GM23338 (cell line): ENCODE results near the gene BTBD18. TPM values are rescaled to one million over a fixed set of nuclear protein-coding genes. Genes with fewer than 3 reads are reported as not detected.

Experiments
- ATAC-seq: fragments of 200-7000 bp; cut with Tn5 transposase; 3 replicates; pipeline ENCODE4 v1.9.1; 2020
- DNase-seq: peaks from one replicate; pipeline ENCODE4 v3.0.0-alpha.2; 2015; ENCODE audit warnings: low spot score
- H2AFZ ChIP-seq: fragments of 200-600 bp; sonication (generic); 2 replicates; pipeline ENCODE4 v1.8.0; 2016; ENCODE audit warnings: antibody characterized with exemption, mild to moderate bottlenecking, moderate library complexity
- H3F3A ChIP-seq: fragments of 200-600 bp; sonication (generic); replicated peaks from 2 replicates; pipeline ENCODE4 v1.8.0; 2017; ENCODE audit warnings: antibody characterized with exemption, mixed run types, low read depth
- H3K27ac ChIP-seq: fragments of 200-600 bp; sonication (generic); 2 replicates; pipeline ENCODE4 v1.6.1; 2016; ENCODE audit warnings: low read depth
- H3K27me3 ChIP-seq: fragments of 200-600 bp; sonication (generic); 2 replicates; pipeline ENCODE4 v1.8.0; 2016; ENCODE audit warnings: mild to moderate bottlenecking, mixed run types, moderate library complexity; ENCODE audit not compliant: insufficient read depth
- H3K36me3 ChIP-seq: fragments of 200-600 bp; sonication (generic); 2 replicates; pipeline ENCODE4 v1.8.0; 2016; ENCODE audit warnings: mild to moderate bottlenecking; ENCODE audit not compliant: insufficient read depth
- H3K4me1 ChIP-seq: fragments of 200-600 bp; sonication (generic); 2 replicates; pipeline ENCODE4 v1.8.0; 2016; ENCODE audit warnings: mild to moderate bottlenecking, moderate library complexity; ENCODE audit not compliant: insufficient read depth
- H3K4me2 ChIP-seq: fragments of 200-600 bp; sonication (generic); 2 replicates; pipeline ENCODE4 v1.7.1; 2017; ENCODE audit warnings: mixed run types
- H3K4me3 ChIP-seq: fragments of 200-600 bp; sonication (generic); 2 replicates; pipeline ENCODE4 v1.6.1; 2016; ENCODE audit warnings: mixed run types
- H3K79me2 ChIP-seq: fragments of 200-600 bp; sonication (generic); replicated peaks from 2 replicates; pipeline ENCODE4 v1.8.0; 2017; ENCODE audit warnings: mild to moderate bottlenecking; ENCODE audit not compliant: insufficient read depth
- H3K9me2 ChIP-seq: fragments of 200-600 bp; sonication (generic); 2 replicates; pipeline ENCODE4 v1.8.0; 2017; ENCODE audit not compliant: insufficient read depth
- H4K20me1 ChIP-seq: fragments of 200-600 bp; sonication (generic); replicated peaks from 2 replicates; pipeline ENCODE4 v1.8.0; 2017; ENCODE audit warnings: mild to moderate bottlenecking; ENCODE audit not compliant: insufficient read depth
- H3K27ac Mint-ChIP-seq: 2 replicates; pipeline ENCODE4 v1.8.0; 2020; ENCODE audit warnings: inconsistent platforms, mild to moderate bottlenecking, moderate library complexity, mixed read lengths
- H3K27me3 Mint-ChIP-seq: 3 replicates; pipeline ENCODE4 v1.8.0; 2022; ENCODE audit warnings: low read depth, mild to moderate bottlenecking, moderate library complexity, mixed read lengths, inconsistent platforms; ENCODE audit not compliant: insufficient read depth, poor library complexity
- H3K36me3 Mint-ChIP-seq: 3 replicates; pipeline ENCODE4 v1.8.0; 2021; ENCODE audit warnings: low read depth, mild to moderate bottlenecking, inconsistent platforms, moderate library complexity, mixed read lengths
- H3K4me1 Mint-ChIP-seq: 3 replicates; pipeline ENCODE4 v1.8.0; 2020; ENCODE audit warnings: mild to moderate bottlenecking, inconsistent platforms, mixed read lengths
- H3K4me3 Mint-ChIP-seq: 3 replicates; pipeline ENCODE4 v1.8.0; 2021; ENCODE audit warnings: moderate library complexity, mild to moderate bottlenecking, inconsistent platforms, mixed read lengths
- H3K9me3 Mint-ChIP-seq: 3 replicates; pipeline ENCODE4 v1.8.0; 2020; ENCODE audit warnings: moderate library complexity, mild to moderate bottlenecking, inconsistent platforms, mixed read lengths
- CREB1 ChIP-seq: fragments of 250-450 bp; sonication (Bioruptor Pico); IDR thresholded peaks from 2 replicates; pipeline ENCODE4 v1.5.0; 2020; ENCODE audit warnings: low read depth, mild to moderate bottlenecking, moderate library complexity
- CTCF ChIP-seq, 2 experiments: fragments of 200-600 bp in 1 of 2; sonication (generic) in 1 of 2; conservative IDR thresholded peaks; 2 replicates each; pipeline versions ENCODE4 v1.5.1 to v1.6.1; 2016 to 2017; ENCODE audit warnings: antibody characterized with exemption in 2 of 2, low read depth in 2 of 2, mild to moderate bottlenecking in 2 of 2, moderate library complexity in 1 of 2
- ETS1 ChIP-seq: IDR thresholded peaks from 2 replicates; pipeline ENCODE4 v1.6.1; 2016; ENCODE audit warnings: antibody characterized with exemption
- EZH2 ChIP-seq: fragments of 200-600 bp; sonication (generic); IDR thresholded peaks from one replicate; pipeline ENCODE4 v1.8.0; 2017; ENCODE audit warnings: antibody characterized with exemption, mild to moderate bottlenecking, low read depth; ENCODE audit not compliant: unreplicated experiment
- EZH2phosphoT487 ChIP-seq: fragments of 200-600 bp; sonication (generic); IDR thresholded peaks from one replicate; pipeline ENCODE4 v1.8.1; 2018; ENCODE audit warnings: antibody characterized with exemption; ENCODE audit not compliant: unreplicated experiment
- JUNB ChIP-seq: IDR thresholded peaks from one replicate; pipeline ENCODE4 v1.6.1; 2016; ENCODE audit warnings: antibody characterized with exemption; ENCODE audit not compliant: unreplicated experiment
- NANOG ChIP-seq: IDR thresholded peaks from 2 replicates; pipeline ENCODE4 v1.6.1; 2016; ENCODE audit warnings: antibody characterized with exemption, borderline replicate concordance
- POLR2AphosphoS5 ChIP-seq: IDR thresholded peaks from 2 replicates; pipeline ENCODE4 v1.6.1; 2016; ENCODE audit warnings: antibody characterized with exemption, low read depth
- REST ChIP-seq: IDR thresholded peaks from one replicate; pipeline ENCODE4 v1.6.1; 2018; ENCODE audit warnings: antibody characterized with exemption; ENCODE audit not compliant: unreplicated experiment
- STAT1 ChIP-seq: IDR thresholded peaks from one replicate; pipeline ENCODE4 v1.6.1; 2016; ENCODE audit warnings: antibody characterized with exemption; ENCODE audit not compliant: unreplicated experiment
- ZNF114 ChIP-seq: fragments of 250-450 bp; sonication (Bioruptor Pico); IDR thresholded peaks from 2 replicates; pipeline ENCODE4 v1.5.0; 2020; ENCODE audit warnings: mild to moderate bottlenecking, moderate library complexity
- ZNF331 ChIP-seq: fragments of 250-450 bp; sonication (Bioruptor Pico); IDR thresholded peaks from 2 replicates; pipeline ENCODE4 v1.5.0; 2020; ENCODE audit warnings: low read depth, mild to moderate bottlenecking, moderate library complexity
- ZNF462 ChIP-seq: fragments of 250-450 bp; sonication (Bioruptor Pico); IDR thresholded peaks from 2 replicates; pipeline ENCODE4 v1.5.0; 2020; ENCODE audit warnings: mild to moderate bottlenecking, moderate library complexity
- polyA plus RNA-seq: library from polyadenylated mRNA; unstranded; fragments of >200 nt; fragmentation: Nextera tagmentation; extraction: Ambion mirVana; gene quantifications from 2 replicates; pipeline ENCODE4 v1.2.1, GENCODE V29; 2016
- total RNA-seq: library from RNA; depleted of rRNA; stranded (reverse); fragments of >200 nt; shearing (Covaris generic); gene quantifications from 2 replicates; pipeline ENCODE4 v1.2.3, GENCODE V29; 2014

The BTBD18 gene
- total and polyA plus RNA-seq, 2 experiments from 2014 or later = 0.29 TPM; not detected in 1

- Mint-ChIP-seq H3K27me3 (peaks cover 13% of the 10 kb centered on the region), H3K4me1 (peaks cover 8% of the 10 kb centered on the region; the same call in 2 of the 3 replicates), H3K4me3 (no peak overlapping the region), H3K27ac (no peak overlapping the region), H3K9me3 (no peaks in the 10 kb centered on the region), H3K36me3 (no peaks in the 10 kb centered on the region)
- Histone ChIP-seq H3K4me3 (no peak overlapping the region), H3K4me1 (no peaks in the 10 kb centered on the region), H4K20me1 (no peaks in the 10 kb centered on the region), H3K36me3 (no peaks in the 10 kb centered on the region), H3K79me2 (no peaks in the 10 kb centered on the region), H3F3A (peaks cover 13% of the 10 kb centered on the region; the same call in 1 of the 2 replicates), H3K9me2 (no peaks in the 10 kb centered on the region), H3K4me2 (no peak overlapping the region), H3K27ac (no peak overlapping the region), H3K27me3 (no peaks in the 10 kb centered on the region), H2AFZ (no peak overlapping the region)
- DNase-seq = peak; percentile 66
- no peak for TF ChIP-seq STAT1
- TF ChIP-seq POLR2AphosphoS5 = no peak
- no peak for TF ChIP-seq ETS1
- no peak for TF ChIP-seq CTCF (conservative IDR thresholded peaks at IDR 0.05; ENCODE audit: low read depth in 2 of 2)
- no peak for TF ChIP-seq CREB1
- no peak for TF ChIP-seq ZNF331 (CRISPR knock-in tag)
- TF ChIP-seq EZH2phosphoT487 = no peak
- no peak for TF ChIP-seq JUNB
- no peak for TF ChIP-seq ZNF462 (CRISPR knock-in tag)
- TF ChIP-seq NANOG = no peak
- TF ChIP-seq REST = no peak
- no peak for TF ChIP-seq ZNF114 (CRISPR knock-in tag)
- no peak for TF ChIP-seq EZH2
- peak; percentile 34 for ATAC-seq
These were observed 1.3 kb upstream of the BTBD18 start for GRCh38 chr11:57752954-57753353.
